Natural killer cell treated with Interleukin-12 subunit alpha and Interleukin-12 subunit beta and Interleukin-15 and Interleukin-18, amount 100 ng/mL, for 72 hours (primary cell): ENCODE data around the gene XIRP2. TPM values are rescaled to one million over a fixed set of nuclear protein-coding genes. Genes with fewer than 3 reads are reported as not detected.

Experiments
- ATAC-seq, 2 donors: fragments of 150-1000 bp; cut with Tn5 transposase in 1 of 2; sonication (Bioruptor Pico), chemical (Tn5 transposase) in 1 of 2; 2 replicates each; pipeline ENCODE4 v1.10.0; 2021
- DNase-seq: peaks from one replicate; pipeline ENCODE4 v3.0.0; 2022; ENCODE audit warnings: low spot score
- H3K27ac Mint-ChIP-seq, 2 donors: 1 replicate in 1 of 2; 2 replicates in 1 of 2; pipeline ENCODE4 v1.8.0; 2022; ENCODE audit warnings: mixed read lengths in 2 of 2, mild to moderate bottlenecking in 1 of 2, moderate library complexity in 1 of 2
- H3K27me3 Mint-ChIP-seq, 2 donors: 1 replicate in 1 of 2; 2 replicates in 1 of 2; pipeline ENCODE4 v1.8.0; 2022; ENCODE audit warnings: mixed read lengths in 2 of 2
- H3K36me3 Mint-ChIP-seq: one replicate; pipeline ENCODE4 v1.8.0; 2022; ENCODE audit warnings: mixed read lengths
- H3K4me1 Mint-ChIP-seq, 2 donors: 1 replicate in 1 of 2; 2 replicates in 1 of 2; pipeline ENCODE4 v1.8.0; 2022; ENCODE audit warnings: low read depth in 2 of 2, mixed read lengths in 2 of 2, mild to moderate bottlenecking in 1 of 2
- H3K4me3 Mint-ChIP-seq: one replicate; pipeline ENCODE4 v1.8.0; 2022; ENCODE audit warnings: mixed read lengths
- H3K9me3 Mint-ChIP-seq: 2 replicates; pipeline ENCODE4 v1.8.0; 2022; ENCODE audit warnings: mixed read lengths
- total RNA-seq, 2 donors: library from RNA; stranded (reverse); gene quantifications; one replicate each; pipeline ENCODE4 v1.2.3, GENCODE V29; 2022

Gene XIRP2
- total RNA-seq, 2 donors from 2014 or later, result not detected

GRCh38 chr2:166961933-166962332 is 73.7 kb downstream of the XIRP2 start:
- Mint-ChIP-seq H3K27me3 (no peaks in the 10 kb centered on the region), H3K4me1 (no peaks in the 10 kb centered on the region), H3K9me3 (peaks cover 11% of the 10 kb centered on the region), H3K36me3 (no peaks in the 10 kb centered on the region), H3K4me3 (no peak overlapping the region), H3K27ac (no peak overlapping the region)
- DNase-seq (no peak), ATAC-seq (no peak)

GRCh38 chr2:166969486-166969885 is 81.2 kb downstream of the XIRP2 start:
- no peaks in the 10 kb centered on the region for H3K4me1 Mint-ChIP-seq
- peaks cover 6% of the 10 kb centered on the region for H3K9me3 Mint-ChIP-seq
- H3K27me3 Mint-ChIP-seq, result no peaks in the 10 kb centered on the region
- ATAC-seq (no peak), DNase-seq (no peak)
- H3K4me3 Mint-ChIP-seq, result no peak overlapping the region
- H3K27ac Mint-ChIP-seq, result no peak overlapping the region
- no peaks in the 10 kb centered on the region for H3K36me3 Mint-ChIP-seq

- Mint-ChIP-seq H3K36me3 (no peaks in the 10 kb centered on the region), H3K27ac (no peak overlapping the region), H3K4me1 (no peaks in the 10 kb centered on the region), H3K9me3 (peaks cover 7% of the 10 kb centered on the region), H3K27me3 (no peaks in the 10 kb centered on the region), H3K4me3 (no peak overlapping the region)
- DNase-seq, result no peak
- ATAC-seq, result no peak
These were observed 83.7 kb downstream of the XIRP2 start for GRCh38 chr2:166972002-166972401.

GRCh38 chr2:166972418-166972817 is 84.1 kb downstream of the XIRP2 start:
- ATAC-seq (no peak), DNase-seq (no peak)
- H3K27ac Mint-ChIP-seq, result no peak overlapping the region
- H3K9me3 Mint-ChIP-seq, result peaks cover 7% of the 10 kb centered on the region
- H3K27me3 Mint-ChIP-seq, result no peaks in the 10 kb centered on the region
- H3K4me1 Mint-ChIP-seq, result no peaks in the 10 kb centered on the region
- H3K4me3 Mint-ChIP-seq, result no peak overlapping the region
- no peaks in the 10 kb centered on the region for H3K36me3 Mint-ChIP-seq

GRCh38 chr2:166984188-166984587 is 95.9 kb downstream of the XIRP2 start:
- H3K27ac Mint-ChIP-seq, result no peak overlapping the region
- H3K4me1 Mint-ChIP-seq, result no peaks in the 10 kb centered on the region

GRCh38 chr2:166984797-166985196 is 96.5 kb downstream of the XIRP2 start:
- no peak for ATAC-seq
- Mint-ChIP-seq H3K36me3 (peaks cover 4% of the 10 kb centered on the region), H3K4me3 (no peak overlapping the region), H3K27ac (no peak overlapping the region), H3K9me3 (peaks cover 16% of the 10 kb centered on the region), H3K27me3 (no peaks in the 10 kb centered on the region), H3K4me1 (no peaks in the 10 kb centered on the region)
- no peak for DNase-seq

More at GRCh38 chr2:166984188-166984587, 95.9 kb downstream of the XIRP2 start:
- no peak for DNase-seq
- Mint-ChIP-seq H3K4me3 (no peak overlapping the region), H3K36me3 (peaks cover 4% of the 10 kb centered on the region), H3K27me3 (no peaks in the 10 kb centered on the region), H3K9me3 (peaks cover 16% of the 10 kb centered on the region)
- ATAC-seq, result no peak

- ATAC-seq (no peak), DNase-seq (no peak)
- H3K27ac Mint-ChIP-seq, result no peak overlapping the region
- H3K4me1 Mint-ChIP-seq, result no peaks in the 10 kb centered on the region
- H3K4me3 Mint-ChIP-seq, result no peak overlapping the region
- no peaks in the 10 kb centered on the region for H3K36me3 Mint-ChIP-seq
- H3K9me3 Mint-ChIP-seq, result peaks cover 4% of the 10 kb centered on the region
- H3K27me3 Mint-ChIP-seq, result no peaks in the 10 kb centered on the region
These were observed 106.5 kb downstream of the XIRP2 start for GRCh38 chr2:166994588-166995336.

GRCh38 chr2:166996465-166996864 is 108.2 kb downstream of the XIRP2 start:
- Mint-ChIP-seq H3K9me3 (peaks cover 4% of the 10 kb centered on the region), H3K4me1 (no peaks in the 10 kb centered on the region), H3K27ac (no peak overlapping the region), H3K4me3 (no peak overlapping the region), H3K36me3 (no peaks in the 10 kb centered on the region), H3K27me3 (no peaks in the 10 kb centered on the region)
- DNase-seq, result no peak
- ATAC-seq, result no peak

- no peak for DNase-seq
- Mint-ChIP-seq H3K4me3 (no peak overlapping the region), H3K9me3 (peaks cover 7% of the 10 kb centered on the region), H3K27ac (no peak overlapping the region), H3K36me3 (no peaks in the 10 kb centered on the region), H3K27me3 (no peaks in the 10 kb centered on the region), H3K4me1 (no peaks in the 10 kb centered on the region)
- ATAC-seq, result no peak
These were observed 112.9 kb downstream of the XIRP2 start for GRCh38 chr2:167001165-167001564.

- H3K36me3 Mint-ChIP-seq, result no peaks in the 10 kb centered on the region
- no peak for DNase-seq
These were observed 116.8 kb downstream of the XIRP2 start for GRCh38 chr2:167005096-167005495.

GRCh38 chr2:167013227-167013626 is 124.9 kb downstream of the XIRP2 start:
- Mint-ChIP-seq H3K4me3 (no peak overlapping the region), H3K27me3 (no peaks in the 10 kb centered on the region), H3K9me3 (peaks cover 3% of the 10 kb centered on the region), H3K4me1 (no peaks in the 10 kb centered on the region), H3K36me3 (peaks cover 5% of the 10 kb centered on the region), H3K27ac (no peak overlapping the region)
- ATAC-seq (no peak), DNase-seq (no peak)

More at GRCh38 chr2:167005096-167005495, 116.8 kb downstream of the XIRP2 start:
- Mint-ChIP-seq H3K9me3 (peaks cover 7% of the 10 kb centered on the region), H3K4me1 (no peaks in the 10 kb centered on the region), H3K27ac (no peak overlapping the region), H3K4me3 (no peak overlapping the region), H3K27me3 (no peaks in the 10 kb centered on the region)
- no peak for ATAC-seq

- Mint-ChIP-seq H3K27ac (no peak overlapping the region), H3K27me3 (no peaks in the 10 kb centered on the region), H3K4me1 (no peaks in the 10 kb centered on the region), H3K36me3 (peaks cover 5% of the 10 kb centered on the region), H3K4me3 (no peak overlapping the region), H3K9me3 (peaks cover 9% of the 10 kb centered on the region)
- DNase-seq (no peak), ATAC-seq (no peak)
These were observed 127.5 kb downstream of the XIRP2 start for GRCh38 chr2:167015806-167016205.

GRCh38 chr2:167017021-167017420 is 128.7 kb downstream of the XIRP2 start:
- no peak for ATAC-seq

GRCh38 chr2:167018590-167018989 is 130.3 kb downstream of the XIRP2 start:
- no peaks in the 10 kb centered on the region for H3K27me3 Mint-ChIP-seq
- H3K36me3 Mint-ChIP-seq, result no peaks in the 10 kb centered on the region
- no peak overlapping the region for H3K27ac Mint-ChIP-seq

More at GRCh38 chr2:167017021-167017420, 128.7 kb downstream of the XIRP2 start:
- Mint-ChIP-seq H3K4me3 (no peak overlapping the region), H3K9me3 (peaks cover 9% of the 10 kb centered on the region), H3K36me3 (peaks cover 3% of the 10 kb centered on the region), H3K4me1 (no peaks in the 10 kb centered on the region), H3K27ac (no peak overlapping the region), H3K27me3 (no peaks in the 10 kb centered on the region)
- no peak for DNase-seq

GRCh38 chr2:167028503-167028902 is 140.2 kb downstream of the XIRP2 start:
- H3K4me3 Mint-ChIP-seq, result no peak overlapping the region
- H3K4me1 Mint-ChIP-seq, result no peaks in the 10 kb centered on the region
- H3K27me3 Mint-ChIP-seq, result no peaks in the 10 kb centered on the region
- DNase-seq, result no peak
- no peak overlapping the region for H3K27ac Mint-ChIP-seq
- H3K36me3 Mint-ChIP-seq, result peaks cover 21% of the 10 kb centered on the region
- peaks cover 26% of the 10 kb centered on the region for H3K9me3 Mint-ChIP-seq
- no peak for ATAC-seq

More at GRCh38 chr2:167018590-167018989, 130.3 kb downstream of the XIRP2 start:
- no peak for ATAC-seq
- DNase-seq, result no peak
- Mint-ChIP-seq H3K4me1 (no peaks in the 10 kb centered on the region), H3K4me3 (no peak overlapping the region), H3K9me3 (peaks cover 6% of the 10 kb centered on the region)
